Body of pancreas (tissue), 4 donors: ENCODE results near the gene VCAN.

Experiments
- CTCF ChIP-seq, 7 experiments: fragments of 450-650 bp in 4 of 7; fragments of 200-600 bp in 3 of 7; sonication (generic) in 3 of 7; IDR thresholded peaks; one replicate each; pipeline ENCODE4 v1.5.1; 2016 to 2019; ENCODE audit warnings: antibody characterized with exemption in 7 of 7
- POLR2A ChIP-seq, 3 donors: fragments of 450-650 bp; IDR thresholded peaks; one replicate each; pipeline ENCODE4 v1.6.1; 2016; ENCODE audit warnings: antibody characterized with exemption in 3 of 3, mild to moderate bottlenecking in 2 of 3

- no peak for TF ChIP-seq CTCF (IDR thresholded peaks at IDR 0.05)
- no peak for TF ChIP-seq POLR2A (IDR thresholded peaks at IDR 0.05)
Observed at GRCh38 chr5:83492331-83492730, 20.8 kb downstream of the VCAN start.
